K562 (cell line): ENCODE measurements around the gene LTA. TPM values are rescaled to one million over a fixed set of nuclear protein-coding genes. Genes with fewer than 3 reads are reported as not detected.

Experiments
- ATAC-seq: fragments of 200-7000 bp; cut with Tn5 transposase; 3 replicates; pipeline ENCODE4 v1.9.1; 2020; ENCODE audit warnings: moderate library complexity
- BruUV-seq: library from RNA; stranded (reverse); fragments of 400-500 nt; replicated peaks from 2 replicates; lab custom pipeline; 2021; lab: Mats Ljungman, UMichigan
- CTCF ChIA-PET: fragments of 300-600 bp; formaldehyde crosslinking; extraction: SDS; loops from one replicate; lab custom pipeline; 2021; ENCODE audit warnings: low intra/inter-chr PET ratio; lab: Yijun Ruan, JAX
- POLR2A ChIA-PET: fragments of 300-600, 350-650 bp; sonication (Branson Sonifier 250); formaldehyde crosslinking; extraction: SDS; loops from one replicate; lab custom pipeline; 2021; ENCODE audit warnings: antibody characterized with exemption, inconsistent platforms; lab: Yijun Ruan, JAX
- DNase-seq, 4 experiments: peaks; one replicate each; pipeline versions ENCODE4 v3.0.0 to v3.0.0-alpha.2; 2011 to 2018; ENCODE audit warnings: low spot score in 3 of 4, mixed read lengths in 3 of 4; ENCODE audit errors: extremely low read depth in 1 of 4
- FAIRE-seq: peaks from 2 replicates; lab custom pipeline; 2011; peaks lifted over from hg19 to GRCh38; lab: Jason Lieb, UNC
- H2AFZ ChIP-seq: 2 replicates; pipeline ENCODE4 v1.6.0; 2011; ENCODE audit warnings: low read depth, low read length, control low read depth, inconsistent platforms
- H3K27ac ChIP-seq: fragments of 200-600 bp; 3 replicates; pipeline ENCODE4 v1.8.0; 2011; ENCODE audit warnings: low read depth, mild to moderate bottlenecking, control low read depth, inconsistent platforms, low read length, moderate library complexity, mixed read lengths; ENCODE audit errors: extremely low read depth
- H3K27me3 ChIP-seq, 2 experiments: fragments of 300-600 bp in 1 of 2; 2 replicates in 1 of 2; 3 replicates in 1 of 2; pipeline versions ENCODE4 v1.6.0 to v1.8.0; 2011; ENCODE audit warnings: inconsistent platforms in 2 of 2, low read length in 2 of 2, mild to moderate bottlenecking in 1 of 2, mixed read lengths in 1 of 2, moderate library complexity in 1 of 2; ENCODE audit not compliant: control insufficient read depth in 2 of 2, insufficient read depth in 2 of 2
- H3K36me3 ChIP-seq: fragments of 300-600 bp; 3 replicates; pipeline ENCODE4 v1.8.0; 2011; ENCODE audit warnings: mild to moderate bottlenecking, low read length, inconsistent platforms; ENCODE audit not compliant: control insufficient read depth, insufficient read depth
- H3K4me1 ChIP-seq, 2 experiments: fragments of 200-600 bp in 1 of 2; replicated peaks in 1 of 2; 2 replicates in 1 of 2; 3 replicates in 1 of 2; pipeline versions ENCODE4 v1.5.1 to v1.8.0; 2011; ENCODE audit warnings: inconsistent platforms in 2 of 2, low read length in 2 of 2, mild to moderate bottlenecking in 1 of 2, mixed read lengths in 1 of 2, moderate library complexity in 1 of 2; ENCODE audit not compliant: control insufficient read depth in 2 of 2, insufficient read depth in 2 of 2
- H3K4me2 ChIP-seq: 2 replicates; pipeline ENCODE4 v1.6.1; 2011; ENCODE audit warnings: low read length, control low read depth, inconsistent platforms, mixed read lengths; ENCODE audit not compliant: insufficient read depth
- H3K4me3 ChIP-seq: fragments of 200-600 bp; sonication (generic), shearing (Covaris generic); 2 replicates; pipeline ENCODE4 v1.5.1; 2016; ENCODE audit warnings: control low read depth, inconsistent platforms
- H3K79me2 ChIP-seq: fragments of 200-600 bp; 3 replicates; pipeline ENCODE4 v1.8.0; 2011; ENCODE audit warnings: low read length, inconsistent platforms; ENCODE audit not compliant: control insufficient read depth, insufficient read depth
- H3K9ac ChIP-seq, 2 experiments: 2 replicates each; pipeline versions ENCODE4 v1.6.0 to v1.6.1; 2011; ENCODE audit warnings: low read depth in 2 of 2, low read length in 2 of 2, control low read depth in 1 of 2, inconsistent platforms in 1 of 2, mild to moderate bottlenecking in 1 of 2, mixed read lengths in 1 of 2; ENCODE audit not compliant: insufficient read depth in 1 of 2
- H3K9me1 ChIP-seq: one replicate; pipeline ENCODE4 v1.6.0; 2011; ENCODE audit warnings: inconsistent platforms, mild to moderate bottlenecking, low read length, moderate library complexity; ENCODE audit not compliant: control insufficient read depth, insufficient read depth
- H3K9me3 ChIP-seq: replicated peaks from 2 replicates; pipeline ENCODE4 v1.5.1; 2011; ENCODE audit warnings: low read depth, low read length, inconsistent platforms; ENCODE audit not compliant: control insufficient read depth, insufficient read depth
- H4K20me1 ChIP-seq: replicated peaks from 2 replicates; pipeline ENCODE4 v1.6.1; 2011; ENCODE audit warnings: low read length, inconsistent platforms, mixed read lengths; ENCODE audit not compliant: control insufficient read depth, insufficient read depth
- CREB1 ChIP-seq, 2 experiments: sonication (generic) in 1 of 2; formaldehyde crosslinking in 1 of 2; IDR thresholded peaks; 2 replicates each; pipeline versions ENCODE4 v1.6.1 to v1.8.0; 2012 to 2022; ENCODE audit warnings: inconsistent platforms in 1 of 2, mild to moderate bottlenecking in 1 of 2, missing genetic modification reagents in 1 of 2, moderate library complexity in 1 of 2
- ZBTB43 ChIP-seq: sonication (generic); formaldehyde crosslinking; IDR thresholded peaks from 2 replicates; pipeline ENCODE4 v1.8.0; 2023; ENCODE audit warnings: mild to moderate bottlenecking, missing genetic modification reagents
- whole genome bisulfite sequencing: fragments of 100-300 bp; shearing (Covaris generic); methylation state at CpG from one replicate; pipeline ENCODE4 v1.1.6; 2016; ENCODE audit warnings: low coverage, mixed read lengths; ENCODE audit not compliant: insufficient coverage; ENCODE audit errors: missing lambda C conversion rate; 5-methylcytosine and 5-hydroxymethylcytosine counted together
- in situ Hi-C: fragments of 300-500 bp; cut with MboI; formaldehyde crosslinking; loops from 4 replicates; pipeline ENCODE4 v1.15.0; 2018; ENCODE audit warnings: inconsistent platforms, mixed read lengths
- intact Hi-C: fragments of 100-400 bp; cut with micrococcal nuclease; formaldehyde crosslinking; loops from 2 replicates; pipeline ENCODE4 v1.14.2; 2022
- polyA plus RNA-seq, 8 experiments: library from polyadenylated mRNA; depleted of rRNA in 4 of 8; stranded (reverse) in 5 of 8; unstranded in 3 of 8; fragments of >200 nt; fragmentation: Nextera tagmentation in 2 of 8; fragmentation: Illumina TruSeq in 1 of 8; extraction: Ambion mirVana in 2 of 8; extraction: Trizol in 1 of 8; gene quantifications; 2 replicates each; pipeline versions ENCODE4 v1.2.1 to v1.2.3, GENCODE V29; 2011 to 2014; ENCODE audit warnings: inconsistent platforms in 1 of 8, missing spikeins in 1 of 8
- total RNA-seq, 7 experiments: library from RNA; depleted of rRNA in 6 of 7; stranded (reverse); fragments of >200 nt in 6 of 7; fragmentation: Illumina TruSeq in 2 of 7; extraction: Trizol in 2 of 7; gene quantifications; 2 replicates each; pipeline versions ENCODE4 v1.2.1 to v1.2.3, GENCODE V29; 2011 to 2021; ENCODE audit warnings: low replicate concordance in 1 of 7
- TF ChIP-seq, protein P1 (sequence below): fragments of 450-650 bp; IDR thresholded peaks from 2 replicates; pipeline ENCODE4 v1.6.1; 2016; ENCODE audit warnings: low read depth

Gene LTA
- total and polyA plus RNA-seq, 9 of the 15 experiments (the other 6 are each of a cell fraction or from before 2014, with no cell fraction given): 0.80 TPM; not detected in 8

- TF ChIP-seq, protein P1, sequence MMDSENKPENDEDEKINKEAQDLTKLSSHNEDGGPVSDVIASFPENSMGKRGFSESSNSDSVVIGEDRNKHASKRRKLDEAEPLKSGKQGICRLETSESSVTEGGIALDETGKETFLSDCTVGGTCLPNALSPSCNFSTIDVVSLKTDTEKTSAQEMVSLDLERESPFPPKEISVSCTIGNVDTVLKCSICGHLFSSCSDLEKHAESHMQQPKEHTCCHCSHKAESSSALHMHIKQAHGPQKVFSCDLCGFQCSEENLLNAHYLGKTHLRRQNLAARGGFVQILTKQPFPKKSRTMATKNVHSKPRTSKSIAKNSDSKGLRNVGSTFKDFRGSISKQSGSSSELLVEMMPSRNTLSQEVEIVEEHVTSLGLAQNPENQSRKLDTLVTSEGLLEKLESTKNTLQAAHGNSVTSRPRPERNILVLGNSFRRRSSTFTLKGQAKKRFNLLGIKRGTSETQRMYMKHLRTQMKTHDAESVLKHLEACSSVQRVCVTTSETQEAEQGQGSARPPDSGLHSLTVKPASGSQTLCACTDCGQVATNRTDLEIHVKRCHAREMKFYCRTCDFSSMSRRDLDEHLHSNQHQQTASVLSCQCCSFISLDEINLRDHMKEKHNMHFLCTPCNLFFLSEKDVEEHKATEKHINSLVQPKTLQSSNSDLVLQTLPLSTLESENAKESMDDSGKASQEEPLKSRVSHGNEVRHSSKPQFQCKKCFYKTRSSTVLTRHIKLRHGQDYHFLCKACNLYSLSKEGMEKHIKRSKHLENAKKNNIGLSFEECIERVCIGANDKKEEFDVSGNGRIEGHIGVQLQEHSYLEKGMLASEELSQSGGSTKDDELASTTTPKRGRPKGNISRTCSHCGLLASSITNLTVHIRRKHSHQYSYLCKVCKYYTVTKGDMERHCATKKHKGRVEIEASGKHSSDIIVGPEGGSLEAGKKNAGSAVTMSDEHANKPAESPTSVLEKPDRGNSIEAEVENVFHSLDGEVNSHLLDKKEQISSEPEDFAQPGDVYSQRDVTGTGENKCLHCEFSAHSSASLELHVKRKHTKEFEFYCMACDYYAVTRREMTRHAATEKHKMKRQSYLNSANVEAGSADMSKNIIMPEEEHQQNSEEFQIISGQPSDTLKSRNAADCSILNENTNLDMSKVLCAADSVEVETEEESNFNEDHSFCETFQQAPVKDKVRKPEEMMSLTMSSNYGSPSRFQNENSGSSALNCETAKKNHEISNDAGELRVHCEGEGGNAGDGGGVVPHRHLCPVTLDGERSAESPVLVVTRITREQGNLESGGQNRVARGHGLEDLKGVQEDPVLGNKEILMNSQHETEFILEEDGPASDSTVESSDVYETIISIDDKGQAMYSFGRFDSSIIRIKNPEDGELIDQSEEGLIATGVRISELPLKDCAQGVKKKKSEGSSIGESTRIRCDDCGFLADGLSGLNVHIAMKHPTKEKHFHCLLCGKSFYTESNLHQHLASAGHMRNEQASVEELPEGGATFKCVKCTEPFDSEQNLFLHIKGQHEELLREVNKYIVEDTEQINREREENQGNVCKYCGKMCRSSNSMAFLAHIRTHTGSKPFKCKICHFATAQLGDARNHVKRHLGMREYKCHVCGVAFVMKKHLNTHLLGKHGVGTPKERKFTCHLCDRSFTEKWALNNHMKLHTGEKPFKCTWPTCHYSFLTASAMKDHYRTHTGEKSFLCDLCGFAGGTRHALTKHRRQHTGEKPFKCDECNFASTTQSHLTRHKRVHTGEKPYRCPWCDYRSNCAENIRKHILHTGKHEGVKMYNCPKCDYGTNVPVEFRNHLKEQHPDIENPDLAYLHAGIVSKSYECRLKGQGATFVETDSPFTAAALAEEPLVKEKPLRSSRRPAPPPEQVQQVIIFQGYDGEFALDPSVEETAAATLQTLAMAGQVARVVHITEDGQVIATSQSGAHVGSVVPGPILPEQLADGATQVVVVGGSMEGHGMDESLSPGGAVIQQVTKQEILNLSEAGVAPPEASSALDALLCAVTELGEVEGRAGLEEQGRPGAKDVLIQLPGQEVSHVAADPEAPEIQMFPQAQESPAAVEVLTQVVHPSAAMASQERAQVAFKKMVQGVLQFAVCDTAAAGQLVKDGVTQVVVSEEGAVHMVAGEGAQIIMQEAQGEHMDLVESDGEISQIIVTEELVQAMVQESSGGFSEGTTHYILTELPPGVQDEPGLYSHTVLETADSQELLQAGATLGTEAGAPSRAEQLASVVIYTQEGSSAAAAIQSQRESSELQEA: no peak
These were observed 38.9 kb downstream of the LTA start (continued) for GRCh38 chr6:31610968-31611367.

- no peaks in the 10 kb centered on the region for H3K9me3 ChIP-seq
- no peak for FAIRE-seq
- ChIA-PET POLR2A (interaction anchor here (0.6 kb wide), 1 partner anchor 76 kb away, joined by 5 read pairs; no protein-coding TSS in a partner anchor), CTCF (no interaction called here)
- H3K4me3 ChIP-seq: no peak overlapping the region
- no peaks in the 10 kb centered on the region for H3K27me3 ChIP-seq
- H3K36me3 ChIP-seq: no peaks in the 10 kb centered on the region
- BruUV-seq: no TSS peak
- H3K9ac ChIP-seq: peak overlapping the region in 1 of 2 experiments; percentile 6; a peak in 1 of 4 replicates
- H3K9me1 ChIP-seq: no peaks in the 10 kb centered on the region
- no peaks in the 10 kb centered on the region for H4K20me1 ChIP-seq
- DNase-seq: no peak
- H3K27ac ChIP-seq: no peak overlapping the region
- ATAC-seq: no peak; the same call in 2 of the 3 replicates
- peak overlapping the region; percentile 58 for H2AFZ ChIP-seq
- WGBS: 69% methylated on average over 7 of the region's 8 CpGs
- in situ Hi-C loops (no loop called here), intact Hi-C loops (no loop called here)
- no peaks in the 10 kb centered on the region; the same call in 2 of the 3 replicates for H3K79me2 ChIP-seq
- peaks cover 34 to 36% of the 10 kb centered on the region in 2 experiments for H3K4me1 ChIP-seq
- TF ChIP-seq ZBTB43 (CRISPR knock-in tag) (0 out of 2 replicates have a peak, but pooled peaks have one; percentile 24), CREB1 (IDR thresholded peaks at IDR 0.05) (no peak), CREB1 (CRISPR knock-in tag; IDR thresholded peaks at IDR 0.05) (no peak)
- no peak overlapping the region for H3K4me2 ChIP-seq
These were observed 42.1 kb downstream of the LTA start for GRCh38 chr6:31614075-31614619.
